IMR-90 (cell line): ENCODE measurements around the gene CXXC1. TPM values are rescaled to one million over a fixed set of nuclear protein-coding genes. Genes with fewer than 3 reads are reported as not detected.

ENCODE experiments used
- ATAC-seq: fragments of 200-7000 bp; cut with Tn5 transposase; 2 replicates; pipeline ENCODE4 v1.9.1; 2020; ENCODE audit warnings: low read depth, mild to moderate bottlenecking, moderate library complexity
- BruUV-seq: library from RNA; stranded (reverse); fragments of 400-500 nt; replicated peaks from 2 replicates; lab custom pipeline; 2021; lab: Mats Ljungman, UMichigan
- CTCF ChIA-PET: fragments of 300-600 bp; formaldehyde crosslinking; extraction: SDS; loops from one replicate; lab custom pipeline; 2021; ENCODE audit warnings: antibody characterized with exemption; lab: Yijun Ruan, JAX
- POLR2A ChIA-PET: fragments of 300-600 bp; sonication (Branson Sonifier 250); formaldehyde crosslinking; loops from one replicate; lab custom pipeline; 2022; ENCODE audit warnings: antibody characterized with exemption; ENCODE audit not compliant: unreplicated experiment; lab: Charles Lee
- DNase-seq: peaks from one replicate; pipeline ENCODE4 v3.0.0; 2013
- H2AFZ ChIP-seq: replicated peaks from 2 replicates; pipeline ENCODE3; 2013; ENCODE audit warnings: low read length, mild to moderate bottlenecking; ENCODE audit not compliant: poor library complexity
- H2AK5ac ChIP-seq: 2 replicates; pipeline ENCODE4 v1.6.1; 2013; ENCODE audit warnings: low read depth, low read length, inconsistent platforms
- H2AK9ac ChIP-seq: replicated peaks from 2 replicates; pipeline ENCODE3; 2013; ENCODE audit warnings: mild to moderate bottlenecking, low read depth, low read length, moderate library complexity; ENCODE audit not compliant: poor library complexity
- H2BK120ac ChIP-seq: 2 replicates; pipeline ENCODE4 v1.6.1; 2013; ENCODE audit warnings: low read depth, low read length, inconsistent platforms
- H2BK15ac ChIP-seq: 3 replicates; pipeline ENCODE4 v1.6.1; 2013; ENCODE audit warnings: low read depth, low read length, inconsistent platforms
- H2BK20ac ChIP-seq: 2 replicates; pipeline ENCODE4 v1.6.1; 2013; ENCODE audit warnings: low read depth, mild to moderate bottlenecking, inconsistent platforms, low read length, moderate library complexity
- H2BK5ac ChIP-seq: 2 replicates; pipeline ENCODE4 v1.6.1; 2013; ENCODE audit warnings: mild to moderate bottlenecking, low read depth, low read length, inconsistent platforms; ENCODE audit not compliant: poor library complexity, severe bottlenecking
- H3K14ac ChIP-seq: replicated peaks from 2 replicates; pipeline ENCODE4 v1.6.1; 2013; ENCODE audit warnings: low read depth, low read length, inconsistent platforms
- H3K18ac ChIP-seq: 2 replicates; pipeline ENCODE4 v1.6.1; 2013; ENCODE audit warnings: low read depth, low read length, control low read depth
- H3K23ac ChIP-seq: 2 replicates; pipeline ENCODE4 v1.6.1; 2013; ENCODE audit warnings: low read depth, low read length, inconsistent platforms
- H3K27ac ChIP-seq: 2 replicates; pipeline ENCODE4 v1.5.1; 2013; ENCODE audit warnings: mild to moderate bottlenecking, control low read depth, low read length; ENCODE audit not compliant: insufficient read depth
- H3K27me3 ChIP-seq: 2 replicates; pipeline ENCODE4 v1.6.1; 2013; ENCODE audit warnings: low read length; ENCODE audit not compliant: control insufficient read depth, insufficient read depth
- H3K36me3 ChIP-seq: 2 replicates; pipeline ENCODE4 v1.6.1; 2013; ENCODE audit warnings: low read length, mixed read lengths; ENCODE audit not compliant: control insufficient read depth, insufficient read depth
- H3K4ac ChIP-seq: 2 replicates; pipeline ENCODE4 v1.6.1; 2013; ENCODE audit warnings: low read depth, low read length, inconsistent platforms
- H3K4me1 ChIP-seq: 2 replicates; pipeline ENCODE4 v1.6.1; 2013; ENCODE audit warnings: low read length, mixed read lengths; ENCODE audit not compliant: control insufficient read depth, insufficient read depth
- H3K4me2 ChIP-seq: 2 replicates; pipeline ENCODE4 v1.6.1; 2013; ENCODE audit warnings: low read depth, mild to moderate bottlenecking, control low read depth, low read length, moderate library complexity
- H3K4me3 ChIP-seq: 2 replicates; pipeline ENCODE4 v1.5.1; 2013; ENCODE audit warnings: low read depth, mild to moderate bottlenecking, control low read depth, low read length, moderate library complexity; ENCODE audit not compliant: insufficient read depth
- H3K56ac ChIP-seq: 2 replicates; pipeline ENCODE4 v1.6.1; 2013; ENCODE audit warnings: low read length, inconsistent platforms; ENCODE audit not compliant: insufficient read depth; ENCODE audit errors: extremely low read depth
- H3K79me1 ChIP-seq, 2 experiments: 2 replicates each; pipeline ENCODE4 v1.6.1; 2013; ENCODE audit warnings: low read length in 2 of 2, inconsistent platforms in 1 of 2, low read depth in 1 of 2
- H3K9ac ChIP-seq: 2 replicates; pipeline ENCODE4 v1.6.1; 2013; ENCODE audit warnings: low read depth, low read length, control low read depth
- H3K9me1 ChIP-seq: 2 replicates; pipeline ENCODE4 v1.6.1; 2013; ENCODE audit warnings: low read length, inconsistent platforms; ENCODE audit not compliant: insufficient read depth
- H3K9me3 ChIP-seq: 2 replicates; pipeline ENCODE4 v1.6.1; 2013; ENCODE audit warnings: low read length; ENCODE audit not compliant: control insufficient read depth, insufficient read depth
- H4K20me1 ChIP-seq: 2 replicates; pipeline ENCODE4 v1.6.1; 2013; ENCODE audit warnings: low read length, inconsistent platforms; ENCODE audit not compliant: insufficient read depth
- H4K5ac ChIP-seq: 2 replicates; pipeline ENCODE4 v1.6.1; 2013; ENCODE audit warnings: mild to moderate bottlenecking, low read depth, low read length, control low read depth
- H4K8ac ChIP-seq, 2 experiments: 2 replicates each; pipeline ENCODE4 v1.6.1; 2013; ENCODE audit warnings: low read depth in 2 of 2, low read length in 2 of 2, control low read depth in 1 of 2, inconsistent platforms in 1 of 2
- H4K91ac ChIP-seq: 2 replicates; pipeline ENCODE4 v1.6.1; 2013; ENCODE audit warnings: low read depth, low read length, inconsistent platforms; ENCODE audit not compliant: insufficient read depth
- CHD1 ChIP-seq: IDR thresholded peaks from 2 replicates; pipeline ENCODE4 v1.6.1; 2012; ENCODE audit warnings: low read depth, low read length, improper control_type of control experiment
- USF2 ChIP-seq: fragments of 150-350 bp; IDR thresholded peaks from 2 replicates; pipeline ENCODE4 v1.6.1; 2017; ENCODE audit warnings: mild to moderate bottlenecking, antibody characterized with exemption, low read length, low read depth
- WGBS, 2 experiments: methylation state at CpG; one replicate each; pipeline versions ENCODE4 v1.1.5 to v1.1.7; 2013; ENCODE audit warnings: missing lambda C conversion rate in 2 of 2; ENCODE audit not compliant: insufficient read length in 1 of 2; ENCODE audit errors: extremely low coverage in 2 of 2; 5-methylcytosine and 5-hydroxymethylcytosine counted together
- dilution Hi-C: fragments of 300-500 bp; cut with HindIII; formaldehyde crosslinking; loops from one replicate; pipeline ENCODE4 v1.14.3; 2018; ENCODE audit warnings: low sequenced_read_pairs; ENCODE audit not compliant: unreplicated experiment
- in situ Hi-C: fragments of 300-500 bp; cut with MboI; formaldehyde crosslinking; loops from 3 replicates; pipeline ENCODE4 v1.14.3; 2019; ENCODE audit warnings: low sequenced_read_pairs, inconsistent platforms, mixed read lengths
- intact Hi-C: fragments of 100-400 bp; cut with micrococcal nuclease; formaldehyde crosslinking; loops from 2 replicates; pipeline ENCODE4 v1.10.0; 2022
- polyA plus RNA-seq, 3 experiments: library from polyadenylated mRNA; depleted of rRNA; stranded (reverse); fragments of >200 nt; gene quantifications; 2 replicates each; pipeline ENCODE4 v1.2.3, GENCODE V29; 2012; ENCODE audit warnings: low replicate concordance in 1 of 3
- total RNA-seq: library from RNA; depleted of rRNA; stranded (reverse); fragments of >200 nt; gene quantifications from 2 replicates; pipeline ENCODE4 v1.2.3, GENCODE V29; 2012

The CXXC1 gene
- total and polyA plus RNA-seq, 2 of the 4 experiments (the other 2 are of a cell fraction) = 24.0 to 66.2 TPM

GRCh38 chr18:50273203-50274043 is 14.1 kb downstream of the CXXC1 start:
- dilution Hi-C loops = no loop called here
- BruUV-seq = no TSS peak
- Histone ChIP-seq H3K9ac (no peak overlapping the region), H2BK15ac (no peak overlapping the region), H2BK20ac (no peak overlapping the region), H3K9me3 (no peaks in the 10 kb centered on the region), H2BK120ac (no peak overlapping the region), H4K20me1 (peaks cover 7% of the 10 kb centered on the region), H3K23ac (no peak overlapping the region), H2AK5ac (no peak overlapping the region), H3K4me1 (no peaks in the 10 kb centered on the region), H3K79me1 (peaks cover 4 to 27% of the 10 kb centered on the region in 2 experiments), H3K4me2 (no peak overlapping the region), H4K5ac (no peak overlapping the region), H3K4me3 (no peak overlapping the region), H4K91ac (no peak overlapping the region), H2AFZ (no peak overlapping the region), H2AK9ac (peak overlapping the region; percentile 39), H3K56ac (no peak overlapping the region), H4K8ac (no peak overlapping the region), H3K14ac (no peak overlapping the region), H3K36me3 (peaks cover 73% of the 10 kb centered on the region), H3K27ac (no peak overlapping the region), H3K27me3 (no peaks in the 10 kb centered on the region), H2BK5ac (no peak overlapping the region), H3K4ac (no peak overlapping the region), H3K18ac (no peak overlapping the region), H3K9me1 (peaks cover 11% of the 10 kb centered on the region; the same call in 1 of the 2 replicates)
- DNase-seq (no peak), ATAC-seq (no peak)
- intact Hi-C loops = no loop called here
- in situ Hi-C loops = no loop called here
- POLR2A ChIA-PET = no interaction called here
- CTCF ChIA-PET = no interaction called here
- 87% methylated on average over 3 of the region's 23 CpGs; no CpG with 5 or more reads in 1 of the 2 experiments for WGBS, 2 experiments
- TF ChIP-seq USF2 = no peak
- TF ChIP-seq CHD1 = no peak
